Smooth muscle cell (in vitro differentiated cells): ENCODE data around the gene METTL5. TPM values are rescaled to one million over a fixed set of nuclear protein-coding genes. Genes with fewer than 3 reads are reported as not detected.

Experiments used
- DNase-seq: peaks from one replicate; lab custom pipeline; 2025; ENCODE audit not compliant: unreplicated experiment; lab: John Stamatoyannopoulos, UW
- H2AFZ ChIP-seq: fragments of 200-600 bp; sonication (generic); 2 replicates; pipeline ENCODE4 v1.6.0; 2016; ENCODE audit warnings: antibody characterized with exemption, low read depth, mild to moderate bottlenecking
- H3F3A ChIP-seq: fragments of 200-600 bp; sonication (generic); 2 replicates; pipeline ENCODE4 v1.6.0; 2017; ENCODE audit warnings: antibody characterized with exemption, low read depth
- H3K27ac ChIP-seq: fragments of 200-600 bp; sonication (generic); 2 replicates; pipeline ENCODE4 v1.5.1; 2016; ENCODE audit warnings: low read depth, mild to moderate bottlenecking
- H3K27me3 ChIP-seq: fragments of 200-600 bp; sonication (generic); 2 replicates; pipeline ENCODE4 v1.6.1; 2016; ENCODE audit warnings: low read depth, mild to moderate bottlenecking
- H3K36me3 ChIP-seq: fragments of 200-600 bp; sonication (generic); 2 replicates; pipeline ENCODE4 v1.5.1; 2016; ENCODE audit warnings: low read depth
- H3K4me1 ChIP-seq: fragments of 200-600 bp; sonication (generic); 2 replicates; pipeline ENCODE4 v1.5.1; 2016; ENCODE audit warnings: low read depth
- H3K4me2 ChIP-seq: fragments of 200-600 bp; sonication (generic); 2 replicates; pipeline ENCODE4 v1.6.0; 2016; ENCODE audit warnings: mild to moderate bottlenecking
- H3K4me3 ChIP-seq: fragments of 200-600 bp; sonication (generic); 2 replicates; pipeline ENCODE4 v1.5.1; 2016; ENCODE audit warnings: mild to moderate bottlenecking
- H3K79me2 ChIP-seq: fragments of 200-600 bp; sonication (generic); 2 replicates; pipeline ENCODE4 v1.6.0; 2016; ENCODE audit warnings: low read depth, mild to moderate bottlenecking
- H3K9ac ChIP-seq: fragments of 200-600 bp; sonication (generic); 2 replicates; pipeline ENCODE4 v1.6.0; 2016; ENCODE audit warnings: low read depth
- H3K9me3 ChIP-seq: fragments of 200-600 bp; sonication (generic); replicated peaks from 2 replicates; pipeline ENCODE4 v1.5.1; 2016; ENCODE audit warnings: low read depth
- H4K20me1 ChIP-seq: fragments of 200-600 bp; sonication (generic); 2 replicates; pipeline ENCODE4 v1.6.0; 2016; ENCODE audit warnings: low read depth
- WGBS: methylation state at CpG from one replicate; pipeline ENCODE4 v1.1.7; 2016; ENCODE audit warnings: low lambda C conversion rate; 5-methylcytosine and 5-hydroxymethylcytosine counted together
- polyA plus RNA-seq: library from polyadenylated mRNA; unstranded; fragments of >200 nt; fragmentation: Nextera tagmentation; extraction: Ambion mirVana; gene quantifications from 2 replicates; pipeline ENCODE4 v1.2.1, GENCODE V29; 2016
- total RNA-seq: library from RNA; depleted of rRNA; stranded (reverse); fragments of >200 nt; gene quantifications from 2 replicates; pipeline ENCODE4 v1.2.3, GENCODE V29; 2014
- TF ChIP-seq, protein P1 (sequence below): fragments of 200-600 bp; sonication (generic); IDR thresholded peaks from 2 replicates; pipeline ENCODE4 v1.5.1; 2017; ENCODE audit warnings: borderline replicate concordance, mild to moderate bottlenecking, antibody characterized with exemption; ENCODE audit not compliant: insufficient read depth, poor library complexity, severe bottlenecking

Gene METTL5
- total and polyA plus RNA-seq, 2 experiments from 2014 or later, result 72.5 to 79.8 TPM

DNA sequence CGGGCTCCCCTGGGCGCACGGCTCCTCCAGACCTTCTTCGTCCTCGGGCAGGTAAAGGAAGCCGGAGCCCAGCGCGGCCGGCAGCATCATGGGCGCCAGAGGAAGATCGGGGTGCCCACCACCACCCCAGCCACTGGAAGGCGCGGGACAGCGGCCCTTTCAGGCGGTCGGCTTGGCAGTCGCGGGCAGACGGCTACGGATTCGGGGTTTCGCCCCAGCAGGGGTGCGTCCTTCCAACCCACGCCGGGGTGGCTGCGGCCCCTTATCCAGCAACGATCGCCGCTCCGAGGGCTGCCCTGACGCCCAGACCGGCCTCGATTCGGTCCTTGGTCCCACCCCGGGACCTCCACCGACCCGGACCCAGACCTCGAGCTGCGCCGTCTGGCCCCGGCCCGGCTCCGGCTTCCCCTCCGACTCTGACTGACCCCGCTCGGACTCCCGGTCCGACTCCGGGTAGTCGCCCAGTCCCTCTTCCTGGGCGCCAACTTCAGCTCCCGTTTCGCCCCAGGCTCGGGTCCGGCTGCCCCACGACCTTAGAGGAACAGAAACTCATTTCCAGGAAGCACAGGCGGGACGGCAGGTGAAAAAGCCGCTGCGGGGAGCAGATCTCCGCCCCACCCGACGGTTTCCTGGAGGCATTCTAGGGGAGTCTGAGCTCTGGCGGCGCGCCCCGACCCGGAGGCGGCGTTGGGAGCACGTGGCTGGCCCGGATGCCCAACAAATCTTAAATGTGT is 56.3 kb downstream of the METTL5 start:
- Histone ChIP-seq H3K9ac (no peak overlapping the region), H2AFZ (no peak overlapping the region)
- TF ChIP-seq, protein P1, sequence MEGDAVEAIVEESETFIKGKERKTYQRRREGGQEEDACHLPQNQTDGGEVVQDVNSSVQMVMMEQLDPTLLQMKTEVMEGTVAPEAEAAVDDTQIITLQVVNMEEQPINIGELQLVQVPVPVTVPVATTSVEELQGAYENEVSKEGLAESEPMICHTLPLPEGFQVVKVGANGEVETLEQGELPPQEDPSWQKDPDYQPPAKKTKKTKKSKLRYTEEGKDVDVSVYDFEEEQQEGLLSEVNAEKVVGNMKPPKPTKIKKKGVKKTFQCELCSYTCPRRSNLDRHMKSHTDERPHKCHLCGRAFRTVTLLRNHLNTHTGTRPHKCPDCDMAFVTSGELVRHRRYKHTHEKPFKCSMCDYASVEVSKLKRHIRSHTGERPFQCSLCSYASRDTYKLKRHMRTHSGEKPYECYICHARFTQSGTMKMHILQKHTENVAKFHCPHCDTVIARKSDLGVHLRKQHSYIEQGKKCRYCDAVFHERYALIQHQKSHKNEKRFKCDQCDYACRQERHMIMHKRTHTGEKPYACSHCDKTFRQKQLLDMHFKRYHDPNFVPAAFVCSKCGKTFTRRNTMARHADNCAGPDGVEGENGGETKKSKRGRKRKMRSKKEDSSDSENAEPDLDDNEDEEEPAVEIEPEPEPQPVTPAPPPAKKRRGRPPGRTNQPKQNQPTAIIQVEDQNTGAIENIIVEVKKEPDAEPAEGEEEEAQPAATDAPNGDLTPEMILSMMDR, result no peak

GRCh38 chr2:169767243-169767888 is 57.3 kb downstream of the METTL5 start:
- Histone ChIP-seq H3K4me3 (no peak overlapping the region), H3K27me3 (no peaks in the 10 kb centered on the region), H3K9ac (no peak overlapping the region), H3F3A (no peaks in the 10 kb centered on the region), H2AFZ (no peak overlapping the region), H4K20me1 (no peaks in the 10 kb centered on the region), H3K9me3 (no peaks in the 10 kb centered on the region), H3K4me2 (no peak overlapping the region), H3K79me2 (no peaks in the 10 kb centered on the region), H3K27ac (no peak overlapping the region), H3K36me3 (no peaks in the 10 kb centered on the region), H3K4me1 (no peaks in the 10 kb centered on the region)
- no peak for DNase-seq
- TF ChIP-seq, protein P1, result peak; percentile 68
- 43% methylated on average over 12 of the region's 12 CpGs for WGBS

More for the DNA sequence above, 56.3 kb downstream of the METTL5 start:
- no peak for DNase-seq
- no peaks in the 10 kb centered on the region for H3K27me3 ChIP-seq
- no peak overlapping the region for H3K4me2 ChIP-seq
- no peaks in the 10 kb centered on the region for H3F3A ChIP-seq
- 95% methylated on average over 51 of the region's 72 CpGs for WGBS
- H3K9me3 ChIP-seq, result no peaks in the 10 kb centered on the region
- no peak overlapping the region for H3K27ac ChIP-seq
- H3K4me3 ChIP-seq, result no peak overlapping the region
- no peaks in the 10 kb centered on the region for H3K79me2 ChIP-seq
- H3K36me3 ChIP-seq, result no peaks in the 10 kb centered on the region
- no peaks in the 10 kb centered on the region for H3K4me1 ChIP-seq
- no peaks in the 10 kb centered on the region for H4K20me1 ChIP-seq

DNA sequence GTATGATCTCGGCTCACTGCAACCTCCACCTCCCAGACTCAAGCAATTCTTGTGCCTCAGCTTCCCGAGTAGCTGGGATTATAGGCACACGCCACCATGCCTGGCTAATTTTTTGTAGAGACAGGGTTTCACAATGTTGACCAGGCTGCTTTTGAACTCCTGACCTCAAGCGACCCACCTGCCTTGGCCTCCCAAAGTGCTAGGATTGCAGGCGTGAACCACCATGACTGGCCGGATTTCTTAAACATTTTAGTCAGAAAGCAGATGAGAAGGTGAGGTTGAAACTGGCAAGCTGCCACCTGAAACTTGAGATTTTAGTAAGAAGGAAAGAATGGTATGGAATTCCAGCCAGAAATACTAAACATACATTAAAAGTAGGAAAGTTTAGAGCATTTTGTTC is 59.2 kb downstream of the METTL5 start:
- Histone ChIP-seq H3K4me3 (no peak overlapping the region), H3K4me1 (no peaks in the 10 kb centered on the region), H3K36me3 (no peaks in the 10 kb centered on the region), H3K9me3 (no peaks in the 10 kb centered on the region), H4K20me1 (no peaks in the 10 kb centered on the region), H3K27ac (no peak overlapping the region), H2AFZ (no peak overlapping the region), H3F3A (no peaks in the 10 kb centered on the region), H3K79me2 (no peaks in the 10 kb centered on the region), H3K9ac (no peak overlapping the region), H3K27me3 (no peaks in the 10 kb centered on the region), H3K4me2 (no peak overlapping the region)
- no peak for DNase-seq
- TF ChIP-seq, protein P1, result no peak
- 93% methylated on average over 6 of the region's 6 CpGs for WGBS
